ENCODE results near the gene LINGO1.

LINGO1 gene

GRCh38 chr15:77629070-77630030, 3.4 kb downstream of the LINGO1 start:
- no peak overlapping the region for H3K4me3 ChIP-seq (ENCODE audit: low read depth, low read length)
- no peak overlapping the region for H3K27ac ChIP-seq
- in situ Hi-C loops (cut with HindIII; ENCODE audit: low pct_ligation_motif_present, low sequenced_read_pairs): no loop called here
- no peaks in the 10 kb centered on the region for H3K36me3 ChIP-seq (replicated peaks)
- no peak for TF ChIP-seq CTCF (IDR thresholded peaks at IDR 0.05; ENCODE audit: low read depth, low read length, missing control alignments)
- no peak for DNase-seq
- peaks cover 36% of the 10 kb centered on the region for H3K27me3 ChIP-seq (replicated peaks)

- H3K4me3 ChIP-seq (ENCODE audit: low read depth, low read length): no peak overlapping the region
- no peak for TF ChIP-seq CTCF (IDR thresholded peaks at IDR 0.05; ENCODE audit: low read depth, low read length, missing control alignments)
- H3K27me3 ChIP-seq (replicated peaks): peaks cover 36% of the 10 kb centered on the region
- no peak overlapping the region for H3K27ac ChIP-seq
- DNase-seq: no peak
- no peaks in the 10 kb centered on the region for H3K36me3 ChIP-seq (replicated peaks)
- in situ Hi-C loops (cut with HindIII; ENCODE audit: low pct_ligation_motif_present, low sequenced_read_pairs): no loop called here
These were observed 4.7 kb downstream of the LINGO1 start for GRCh38 chr15:77628010-77628409.

GRCh38 chr15:77627581-77627980, 5.1 kb downstream of the LINGO1 start:
- H3K36me3 ChIP-seq (replicated peaks): no peaks in the 10 kb centered on the region
- TF ChIP-seq CTCF (IDR thresholded peaks at IDR 0.05; ENCODE audit: low read depth, low read length, missing control alignments): no peak
- H3K4me3 ChIP-seq (ENCODE audit: low read depth, low read length): no peak overlapping the region
- peaks cover 36% of the 10 kb centered on the region for H3K27me3 ChIP-seq (replicated peaks)
- in situ Hi-C loops (cut with HindIII; ENCODE audit: low pct_ligation_motif_present, low sequenced_read_pairs): no loop called here
- no peak for DNase-seq
- H3K27ac ChIP-seq: no peak overlapping the region

- in situ Hi-C loops (cut with HindIII; ENCODE audit: low pct_ligation_motif_present, low sequenced_read_pairs): no loop called here
- peaks cover 33% of the 10 kb centered on the region for H3K27me3 ChIP-seq (replicated peaks)
- H3K27ac ChIP-seq: no peak overlapping the region
- no peak for DNase-seq
- no peak for TF ChIP-seq CTCF (IDR thresholded peaks at IDR 0.05; ENCODE audit: low read depth, low read length, missing control alignments)
- no peak overlapping the region for H3K4me3 ChIP-seq (ENCODE audit: low read depth, low read length)
- H3K36me3 ChIP-seq (replicated peaks): no peaks in the 10 kb centered on the region
These were observed 5.6 kb downstream of the LINGO1 start for GRCh38 chr15:77627067-77627466.

GRCh38 chr15:77626002-77626401, 6.7 kb downstream of the LINGO1 start:
- no peaks in the 10 kb centered on the region for H3K36me3 ChIP-seq (replicated peaks)
- H3K27me3 ChIP-seq (replicated peaks): peaks cover 23% of the 10 kb centered on the region
- no peak overlapping the region for H3K27ac ChIP-seq
- TF ChIP-seq CTCF (IDR thresholded peaks at IDR 0.05; ENCODE audit: low read depth, low read length, missing control alignments): no peak
- H3K4me3 ChIP-seq (ENCODE audit: low read depth, low read length): no peak overlapping the region
- no peak for DNase-seq
- in situ Hi-C loops (cut with HindIII; ENCODE audit: low pct_ligation_motif_present, low sequenced_read_pairs): no loop called here

Data from brain microvascular endothelial cell (primary cell).